Measurements from ENCODE around the gene CACNA1G.
A peak's percentile ranks its signal among the peaks of the same experiment; 100 is the strongest.

The CACNA1G gene

DNA sequence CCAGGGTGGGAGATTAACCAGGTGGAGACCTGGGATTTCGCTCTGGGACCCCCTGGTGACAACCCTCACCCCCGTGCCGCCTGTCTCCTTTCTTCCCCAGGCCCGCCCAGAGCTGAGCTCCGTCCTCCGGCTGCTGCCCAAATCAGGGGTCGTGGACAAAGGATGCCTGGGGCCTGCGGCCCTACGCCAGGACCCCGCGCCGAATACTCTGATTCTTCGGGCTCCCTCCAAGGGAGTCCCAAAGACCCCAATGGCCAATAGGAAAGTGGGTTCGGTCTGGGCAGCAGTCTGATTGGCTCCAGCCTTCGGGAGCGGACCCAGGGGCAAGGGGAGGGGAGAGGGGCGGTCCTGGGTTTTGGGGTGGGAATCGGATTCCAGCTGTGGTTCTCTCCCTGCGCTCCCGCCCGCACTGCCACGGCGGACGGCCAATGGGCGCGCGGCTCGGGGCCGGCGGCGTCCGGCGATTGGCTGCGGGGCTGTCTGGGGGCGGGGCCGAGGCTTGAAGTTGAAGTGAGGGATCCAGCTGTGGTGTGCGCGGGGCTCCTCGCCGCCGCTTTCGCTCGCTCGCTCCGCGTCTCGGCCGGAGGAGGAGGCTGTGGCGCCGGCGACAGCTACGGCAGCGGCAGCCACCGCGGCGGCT lies at the start of gene CACNA1G:
CACNA1G (plus strand) TSS at position 531 of the 640 bp plus-strand sequence. CDS start 745 bp downstream, outside the sequence.
- H3K36me3 ChIP-seq: peaks cover 6 to 12% (median 8%) of the 10 kb centered on the region in 3 donors
- peak within 1 kb of the TSS; percentile 47 to 67 for H3K4me3 ChIP-seq
- intact Hi-C loops (cut with DNase I; ENCODE audit: low total_unique reads): no loop called here
- peaks cover 10 to 65% (median 55%) of the 10 kb centered on the region in 4 donors for H3K4me1 ChIP-seq
- DNase-seq: peak; percentile 91 to 95
- H3K27ac ChIP-seq: peak within 1 kb of the TSS in 1 of 2 donors; percentile 44
- no peaks in the 10 kb centered on the region for H3K9me3 ChIP-seq
- TF ChIP-seq, protein P1, sequence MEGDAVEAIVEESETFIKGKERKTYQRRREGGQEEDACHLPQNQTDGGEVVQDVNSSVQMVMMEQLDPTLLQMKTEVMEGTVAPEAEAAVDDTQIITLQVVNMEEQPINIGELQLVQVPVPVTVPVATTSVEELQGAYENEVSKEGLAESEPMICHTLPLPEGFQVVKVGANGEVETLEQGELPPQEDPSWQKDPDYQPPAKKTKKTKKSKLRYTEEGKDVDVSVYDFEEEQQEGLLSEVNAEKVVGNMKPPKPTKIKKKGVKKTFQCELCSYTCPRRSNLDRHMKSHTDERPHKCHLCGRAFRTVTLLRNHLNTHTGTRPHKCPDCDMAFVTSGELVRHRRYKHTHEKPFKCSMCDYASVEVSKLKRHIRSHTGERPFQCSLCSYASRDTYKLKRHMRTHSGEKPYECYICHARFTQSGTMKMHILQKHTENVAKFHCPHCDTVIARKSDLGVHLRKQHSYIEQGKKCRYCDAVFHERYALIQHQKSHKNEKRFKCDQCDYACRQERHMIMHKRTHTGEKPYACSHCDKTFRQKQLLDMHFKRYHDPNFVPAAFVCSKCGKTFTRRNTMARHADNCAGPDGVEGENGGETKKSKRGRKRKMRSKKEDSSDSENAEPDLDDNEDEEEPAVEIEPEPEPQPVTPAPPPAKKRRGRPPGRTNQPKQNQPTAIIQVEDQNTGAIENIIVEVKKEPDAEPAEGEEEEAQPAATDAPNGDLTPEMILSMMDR (IDR thresholded peaks at IDR 0.05): no peak
- peaks cover 11 to 69% of the 10 kb centered on the region in 2 donors for H3K27me3 ChIP-seq

DNA sequence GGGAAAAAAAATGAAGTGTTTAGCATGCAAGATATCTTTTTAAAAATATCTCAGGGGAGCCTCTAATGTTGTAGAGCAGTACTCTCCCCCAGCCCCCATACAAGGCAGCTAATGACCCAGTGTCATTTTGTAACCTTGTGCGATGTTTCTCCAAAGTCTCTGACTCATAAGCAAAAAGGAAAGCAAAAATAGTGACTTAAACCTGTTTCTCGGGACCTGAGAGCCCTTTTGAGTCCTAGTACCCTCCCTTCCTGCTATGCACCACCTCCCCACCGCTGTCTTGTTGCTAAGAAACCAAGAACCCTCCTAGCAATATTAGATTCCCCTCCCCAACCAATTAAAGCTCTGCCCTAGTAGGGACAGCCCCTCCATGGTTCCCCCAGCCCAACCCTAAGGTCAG lies 49.5 kb upstream of the CACNA1G start:
- Histone ChIP-seq H3K4me1 (peaks cover 0 to 23% (median 9%) of the 10 kb centered on the region in 4 donors), H3K27me3 (no peaks in the 10 kb centered on the region), H3K4me3 (no peak overlapping the region), H3K27ac (no peak overlapping the region), H3K36me3 (no peaks in the 10 kb centered on the region), H3K9me3 (no peaks in the 10 kb centered on the region)
- no peak for DNase-seq
- TF ChIP-seq, protein P1 (IDR thresholded peaks at IDR 0.05): no peak
- intact Hi-C loops (cut with DNase I; ENCODE audit: low total_unique reads): no loop called here

DNA sequence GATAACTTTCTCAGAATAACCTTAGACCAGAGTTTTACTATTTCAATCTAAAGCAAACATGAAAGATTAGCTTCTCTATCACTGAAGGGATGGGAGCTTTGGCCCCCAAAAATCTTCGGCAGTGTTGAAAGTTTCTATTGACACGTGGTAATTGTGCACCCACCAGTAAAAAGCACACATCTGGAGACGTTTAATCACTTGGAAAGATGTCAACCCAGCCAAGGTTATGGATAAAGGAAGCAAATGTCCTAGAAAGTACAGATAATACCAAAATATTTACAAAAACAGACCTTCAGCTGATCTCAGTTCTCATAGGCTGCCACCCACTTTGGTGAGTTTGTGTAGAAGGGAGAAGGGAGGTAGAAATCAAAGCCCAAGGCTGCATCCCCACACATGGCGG lies 47.0 kb upstream of the CACNA1G start:
- DNase-seq: no peak
- no peaks in the 10 kb centered on the region for H3K9me3 ChIP-seq
- no peak overlapping the region for H3K4me3 ChIP-seq
- H3K27ac ChIP-seq: no peak overlapping the region
- no peaks in the 10 kb centered on the region for H3K36me3 ChIP-seq
- H3K27me3 ChIP-seq: no peaks in the 10 kb centered on the region
- intact Hi-C loops (cut with DNase I; ENCODE audit: low total_unique reads): no loop called here
- peaks cover 0 to 13% (median 4%) of the 10 kb centered on the region in 4 donors for H3K4me1 ChIP-seq
- TF ChIP-seq, protein P1 (IDR thresholded peaks at IDR 0.05): no peak

DNA sequence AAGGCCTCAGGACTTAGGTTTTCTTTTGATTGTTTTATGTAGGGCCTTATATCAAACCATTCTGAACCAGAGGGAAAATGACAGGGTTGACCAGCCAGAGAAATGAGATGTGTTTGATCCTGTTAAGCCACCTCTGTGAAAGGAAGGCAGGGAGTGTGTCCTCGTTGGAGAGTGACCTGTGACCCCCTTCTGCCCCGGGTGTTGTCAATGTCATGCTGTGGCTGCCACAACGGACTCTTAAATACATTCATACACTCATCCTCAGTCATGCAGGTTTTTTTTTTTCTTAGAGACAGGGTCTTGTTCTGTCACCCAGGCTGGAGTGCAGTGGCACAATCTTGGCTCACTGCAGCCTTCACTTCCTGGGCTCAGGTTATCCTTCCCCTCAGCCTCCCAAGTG lies 46.1 kb upstream of the CACNA1G start:
- H3K36me3 ChIP-seq: no peaks in the 10 kb centered on the region
- intact Hi-C loops (cut with DNase I; ENCODE audit: low total_unique reads): no loop called here
- no peak for DNase-seq
- H3K9me3 ChIP-seq: no peaks in the 10 kb centered on the region
- H3K27me3 ChIP-seq: no peaks in the 10 kb centered on the region
- peaks cover 0 to 6% (median 0%) of the 10 kb centered on the region in 4 donors for H3K4me1 ChIP-seq
- TF ChIP-seq, protein P1 (IDR thresholded peaks at IDR 0.05): no peak
- H3K4me3 ChIP-seq: no peak overlapping the region
- no peak overlapping the region for H3K27ac ChIP-seq

DNA sequence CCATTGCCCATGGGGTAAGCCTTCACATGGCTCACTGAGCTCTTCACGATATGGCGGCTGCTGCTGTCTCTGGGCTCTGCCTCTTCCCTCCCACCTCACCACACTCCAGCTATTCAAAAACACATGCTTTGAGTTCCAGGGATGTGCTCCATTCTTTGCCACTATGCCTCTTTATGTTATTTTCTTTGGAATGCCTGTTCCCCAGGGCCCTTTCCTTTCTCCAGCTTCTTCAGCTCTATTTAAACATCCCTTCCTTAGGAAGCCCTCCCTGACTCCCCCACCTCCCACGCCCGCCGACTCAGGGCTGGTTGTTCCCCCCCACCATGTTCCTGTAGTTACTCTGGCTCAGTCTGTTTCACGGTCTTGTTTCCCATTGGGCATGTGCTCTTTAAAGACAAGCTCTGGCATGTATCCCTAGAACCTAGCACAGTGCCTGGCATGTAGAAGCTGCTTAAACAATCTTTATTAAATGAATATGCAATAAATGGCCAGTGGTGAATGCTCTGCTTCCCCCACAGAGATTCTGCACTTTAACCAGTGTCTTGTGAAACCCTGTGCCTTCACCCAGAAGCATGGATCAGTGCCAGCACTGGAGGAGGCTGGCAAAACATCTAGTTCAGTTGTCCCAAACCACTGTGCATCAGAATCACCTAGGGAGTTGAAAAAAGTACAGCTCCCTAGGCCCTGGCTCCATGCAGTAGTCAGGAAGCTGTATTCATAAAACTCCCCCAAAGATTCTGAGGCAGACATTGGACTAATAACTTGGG lies 45.4 kb upstream of the CACNA1G start:
- H3K27ac ChIP-seq: no peak overlapping the region
- TF ChIP-seq, protein P1 (IDR thresholded peaks at IDR 0.05): no peak
- H3K36me3 ChIP-seq: no peaks in the 10 kb centered on the region
- no peaks in the 10 kb centered on the region for H3K9me3 ChIP-seq
- peak in 1 of 2 donors; percentile 57 for DNase-seq
- no peaks in the 10 kb centered on the region for H3K27me3 ChIP-seq
- intact Hi-C loops (cut with DNase I; ENCODE audit: low total_unique reads): no loop called here
- no peak overlapping the region for H3K4me3 ChIP-seq
- peaks cover 0 to 6% (median 0%) of the 10 kb centered on the region in 4 donors for H3K4me1 ChIP-seq

Measured in tibial artery (tissue), 4 donors.